Right lobe of liver (tissue), 4 donors: ENCODE measurements around the gene KRTAP9-9.

ENCODE experiments used
- POLR2A ChIP-seq: fragments of 450-650 bp; IDR thresholded peaks from one replicate; pipeline ENCODE4 v1.6.1; 2017; ENCODE audit warnings: antibody characterized with exemption, mild to moderate bottlenecking
- TF ChIP-seq, protein P1 (sequence below), 4 donors: fragments of 200-600 bp in 3 of 4; fragments of 450-650 bp in 1 of 4; IDR thresholded peaks; one replicate each; pipeline versions ENCODE4 v1.5.1 to v1.8.0; 2016 to 2022; ENCODE audit warnings: antibody characterized with exemption in 4 of 4, mild to moderate bottlenecking in 2 of 4
- donor health status: DM: no; HTN: no; CAD: no.
- donor health status: DM: no; HTN: no; CAD: no.
- donor health status: DM: no; HTN: yes; CAD: no.

GRCh38 chr17:41301916-41302901 is 47.0 kb downstream of the KRTAP9-9 start, which contains the start of gene KRTAP29-1:
- TF ChIP-seq, protein P1, sequence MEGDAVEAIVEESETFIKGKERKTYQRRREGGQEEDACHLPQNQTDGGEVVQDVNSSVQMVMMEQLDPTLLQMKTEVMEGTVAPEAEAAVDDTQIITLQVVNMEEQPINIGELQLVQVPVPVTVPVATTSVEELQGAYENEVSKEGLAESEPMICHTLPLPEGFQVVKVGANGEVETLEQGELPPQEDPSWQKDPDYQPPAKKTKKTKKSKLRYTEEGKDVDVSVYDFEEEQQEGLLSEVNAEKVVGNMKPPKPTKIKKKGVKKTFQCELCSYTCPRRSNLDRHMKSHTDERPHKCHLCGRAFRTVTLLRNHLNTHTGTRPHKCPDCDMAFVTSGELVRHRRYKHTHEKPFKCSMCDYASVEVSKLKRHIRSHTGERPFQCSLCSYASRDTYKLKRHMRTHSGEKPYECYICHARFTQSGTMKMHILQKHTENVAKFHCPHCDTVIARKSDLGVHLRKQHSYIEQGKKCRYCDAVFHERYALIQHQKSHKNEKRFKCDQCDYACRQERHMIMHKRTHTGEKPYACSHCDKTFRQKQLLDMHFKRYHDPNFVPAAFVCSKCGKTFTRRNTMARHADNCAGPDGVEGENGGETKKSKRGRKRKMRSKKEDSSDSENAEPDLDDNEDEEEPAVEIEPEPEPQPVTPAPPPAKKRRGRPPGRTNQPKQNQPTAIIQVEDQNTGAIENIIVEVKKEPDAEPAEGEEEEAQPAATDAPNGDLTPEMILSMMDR (IDR thresholded peaks at IDR 0.05) = no peak
- TF ChIP-seq POLR2A = no peak
